ENCODE measurements around the gene ANO2. TPM values are rescaled to one million over a fixed set of nuclear protein-coding genes. Genes with fewer than 3 reads are reported as not detected.

The ANO2 gene
- total RNA-seq, 2 donors from 2014 or later, result 14.3 to 28.5 TPM

- Mint-ChIP-seq H3K27ac (no peak overlapping the region), H3K27me3 (ENCODE audit: insufficient read depth) (peaks cover 21% of the 10 kb centered on the region), H3K4me1 (no peaks in the 10 kb centered on the region), H3K9me3 (no peaks in the 10 kb centered on the region), H3K4me3 (no peak overlapping the region), H3K36me3 (ENCODE audit: low read depth) (peaks cover 20% of the 10 kb centered on the region)
- Histone ChIP-seq H3K27me3 (ENCODE audit: control insufficient read depth, insufficient read depth, low read length, poor library complexity, severe bottlenecking) (peaks cover 21% of the 10 kb centered on the region), H3K36me3 (ENCODE audit: control insufficient read depth, insufficient read depth, low read length) (no peaks in the 10 kb centered on the region), H3K4me1 (ENCODE audit: control insufficient read depth, insufficient read depth, low read length) (no peaks in the 10 kb centered on the region), H3K9me3 (ENCODE audit: control insufficient read depth, low read length) (no peaks in the 10 kb centered on the region), H3K27ac (ENCODE audit: low read depth, low read length) (no peak overlapping the region), H3K4me3 (ENCODE audit: low read length) (no peak overlapping the region), H3K9ac (ENCODE audit: extremely low read depth, low read length, poor library complexity, severe bottlenecking) (no peak overlapping the region)
- WGBS, 2 experiments (ENCODE audit: insufficient coverage in 1 of 2, insufficient read length in 1 of 2), result 88 to 91% methylated on average over 4 to 8 of the region's 8 CpGs
- no peak for TF ChIP-seq CTCF (conservative IDR thresholded peaks at IDR 0.05)
- no peak for DNase-seq
Observed at GRCh38 chr12:5796959-5797225, 148.2 kb downstream of the ANO2 start.

- Mint-ChIP-seq H3K4me3 (no peak overlapping the region), H3K27ac (no peak overlapping the region), H3K36me3 (ENCODE audit: low read depth) (peaks cover 20% of the 10 kb centered on the region), H3K9me3 (no peaks in the 10 kb centered on the region), H3K27me3 (ENCODE audit: insufficient read depth) (peaks cover 19% of the 10 kb centered on the region), H3K4me1 (no peaks in the 10 kb centered on the region)
- TF ChIP-seq CTCF (conservative IDR thresholded peaks at IDR 0.05), result peak; percentile 100
- no peak overlapping the region for H3K9ac ChIP-seq (ENCODE audit: extremely low read depth, low read length, poor library complexity, severe bottlenecking)
- DNase-seq, result peak; percentile 95
- H3K4me3 ChIP-seq (ENCODE audit: low read length), result no peak overlapping the region
- H3K9me3 ChIP-seq (ENCODE audit: control insufficient read depth, low read length), result no peaks in the 10 kb centered on the region
- no peaks in the 10 kb centered on the region for H3K36me3 ChIP-seq (ENCODE audit: control insufficient read depth, insufficient read depth, low read length)
- H3K4me1 ChIP-seq (ENCODE audit: control insufficient read depth, insufficient read depth, low read length), result no peaks in the 10 kb centered on the region
- H3K27ac ChIP-seq (ENCODE audit: low read depth, low read length), result no peak overlapping the region
- peaks cover 21% of the 10 kb centered on the region for H3K27me3 ChIP-seq (ENCODE audit: control insufficient read depth, insufficient read depth, low read length, poor library complexity, severe bottlenecking)
- WGBS, 2 experiments (ENCODE audit: insufficient coverage in 1 of 2, insufficient read length in 1 of 2), result 64 to 66% methylated on average over 14 of the region's 14 CpGs
Observed at GRCh38 chr12:5796171-5796958, 148.7 kb downstream of the ANO2 start.

- Histone ChIP-seq H3K27ac (ENCODE audit: low read depth, low read length) (no peak overlapping the region), H3K27me3 (ENCODE audit: control insufficient read depth, insufficient read depth, low read length, poor library complexity, severe bottlenecking) (peaks cover 15% of the 10 kb centered on the region), H3K36me3 (ENCODE audit: control insufficient read depth, insufficient read depth, low read length) (no peaks in the 10 kb centered on the region), H3K4me3 (ENCODE audit: low read length) (no peak overlapping the region), H3K9me3 (ENCODE audit: control insufficient read depth, low read length) (no peaks in the 10 kb centered on the region), H3K4me1 (ENCODE audit: control insufficient read depth, insufficient read depth, low read length) (no peaks in the 10 kb centered on the region), H3K9ac (ENCODE audit: extremely low read depth, low read length, poor library complexity, severe bottlenecking) (no peak overlapping the region)
- Mint-ChIP-seq H3K27me3 (ENCODE audit: insufficient read depth) (peaks cover 18% of the 10 kb centered on the region), H3K4me1 (peaks cover 5% of the 10 kb centered on the region), H3K9me3 (no peaks in the 10 kb centered on the region), H3K36me3 (ENCODE audit: low read depth) (peaks cover 15% of the 10 kb centered on the region), H3K4me3 (no peak overlapping the region), H3K27ac (no peak overlapping the region)
- no peak for TF ChIP-seq CTCF (conservative IDR thresholded peaks at IDR 0.05)
- 64 to 81% methylated on average over 3 to 4 of the region's 4 CpGs for WGBS, 2 experiments (ENCODE audit: insufficient coverage in 1 of 2, insufficient read length in 1 of 2)
- peak; percentile 20 for DNase-seq
Observed at GRCh38 chr12:5794156-5794555, 150.9 kb downstream of the ANO2 start.

Measured in endodermal cell (in vitro differentiated cells).